GM18951 (cell line): ENCODE data around the gene MTRF1L.

Experiments used
- POLR2A ChIP-seq: IDR thresholded peaks from 4 replicates; pipeline ENCODE4 v1.6.1; 2011; ENCODE audit warnings: mild to moderate bottlenecking; ENCODE audit not compliant: insufficient read length, insufficient read depth; ENCODE audit errors: extremely low read depth
- in situ Hi-C: fragments of 300-500 bp; cut with MboI; formaldehyde crosslinking; loops from one replicate; pipeline ENCODE4 v1.12.0; 2022; ENCODE audit warnings: low sequenced_read_pairs, mixed read lengths, inconsistent platforms; ENCODE audit not compliant: unreplicated experiment

Gene MTRF1L

GRCh38 chr6:152946995-152947394 is 55.5 kb downstream of the MTRF1L start:
- in situ Hi-C loops = loop anchor here (10.0 kb wide), 1 partner anchor 92 kb away; no protein-coding TSS in a partner anchor
- TF ChIP-seq POLR2A = no peak

- in situ Hi-C loops = loop anchor here (10.0 kb wide), 1 partner anchor 92 kb away; no protein-coding TSS in a partner anchor
- no peak for TF ChIP-seq POLR2A
Observed at GRCh38 chr6:152946484-152946883, 56.0 kb downstream of the MTRF1L start.

GRCh38 chr6:152943260-152943897 is 59.1 kb downstream of the MTRF1L start:
- in situ Hi-C loops = loop anchor here (10.0 kb wide), 1 partner anchor 89 kb away; no protein-coding TSS in a partner anchor
- TF ChIP-seq POLR2A = no peak

- in situ Hi-C loops = loop anchor here (10.0 kb wide), 1 partner anchor 88 kb away; no protein-coding TSS in a partner anchor
- no peak for TF ChIP-seq POLR2A
Observed at GRCh38 chr6:152942319-152942869, 60.1 kb downstream of the MTRF1L start.

- in situ Hi-C loops = loop anchor here (10.0 kb wide), 1 partner anchor 87 kb away; no protein-coding TSS in a partner anchor
- no peak for TF ChIP-seq POLR2A
Observed at GRCh38 chr6:152941746-152942145, 60.8 kb downstream of the MTRF1L start.
